Neuronal stem cell (in vitro differentiated cells): Measurements from ENCODE around the gene EPC2.
"Not testable (repeated sequence)": the region's sequence is repeated elsewhere in the genome, so short reads cannot be mapped to it uniquely, and the experiment has no call there.

ENCODE experiments used
- DNase-seq: peaks from one replicate; pipeline ENCODE4 v3.0.0-alpha.2; 2013; ENCODE audit warnings: low spot score
- H2AFZ ChIP-seq: one replicate; pipeline ENCODE4 v1.6.1; 2013; ENCODE audit warnings: mild to moderate bottlenecking, low read length, inconsistent platforms
- H2AK5ac ChIP-seq: 2 replicates; pipeline ENCODE4 v1.6.1; 2013; ENCODE audit warnings: low read depth, mild to moderate bottlenecking, inconsistent platforms, low read length, moderate library complexity, mixed read lengths
- H2BK120ac ChIP-seq: 2 replicates; pipeline ENCODE4 v1.6.1; 2013; ENCODE audit warnings: low read depth, mild to moderate bottlenecking, inconsistent platforms, low read length, moderate library complexity, mixed read lengths
- H2BK12ac ChIP-seq: one replicate; pipeline ENCODE4 v1.6.1; 2013; ENCODE audit warnings: low read length, inconsistent platforms
- H2BK15ac ChIP-seq: 2 replicates; pipeline ENCODE4 v1.6.1; 2013; ENCODE audit warnings: mild to moderate bottlenecking, low read length, inconsistent platforms, mixed read lengths
- H2BK5ac ChIP-seq: one replicate; pipeline ENCODE4 v1.6.1; 2013; ENCODE audit warnings: inconsistent platforms, mild to moderate bottlenecking, low read length, moderate library complexity
- H3K14ac ChIP-seq: one replicate; pipeline ENCODE4 v1.6.1; 2013; ENCODE audit warnings: low read length, inconsistent platforms
- H3K18ac ChIP-seq: 2 replicates; pipeline ENCODE4 v1.6.1; 2013; ENCODE audit warnings: low read length, inconsistent platforms
- H3K23ac ChIP-seq: 2 replicates; pipeline ENCODE4 v1.6.1; 2013; ENCODE audit warnings: low read depth, mild to moderate bottlenecking, mixed read lengths, low read length, inconsistent platforms; ENCODE audit not compliant: poor library complexity
- H3K27ac ChIP-seq: replicated peaks from 3 replicates; pipeline ENCODE4 v1.5.1; 2013; ENCODE audit warnings: low read length, inconsistent platforms
- H3K27me3 ChIP-seq, 3 experiments: 2 replicates each; pipeline ENCODE4 v1.6.1; 2013; ENCODE audit warnings: low read length in 3 of 3, mild to moderate bottlenecking in 2 of 3, inconsistent platforms in 1 of 3, low read depth in 1 of 3, mixed read lengths in 1 of 3, moderate library complexity in 1 of 3; ENCODE audit not compliant: control insufficient read depth in 3 of 3, insufficient read depth in 3 of 3
- H3K36me3 ChIP-seq, 2 donors: replicated peaks in 1 of 2; 2 replicates each; pipeline ENCODE4 v1.6.1; 2013; ENCODE audit warnings: low read length in 2 of 2; ENCODE audit not compliant: control insufficient read depth in 2 of 2, insufficient read depth in 2 of 2
- H3K4ac ChIP-seq: 2 replicates; pipeline ENCODE4 v1.6.1; 2013; ENCODE audit warnings: inconsistent platforms, mild to moderate bottlenecking, low read length, moderate library complexity
- H3K4me1 ChIP-seq, 2 donors: 1 replicate in 1 of 2; 2 replicates in 1 of 2; pipeline ENCODE4 v1.6.1; 2013; ENCODE audit warnings: low read length in 2 of 2, low read depth in 1 of 2; ENCODE audit not compliant: control insufficient read depth in 2 of 2, insufficient read depth in 1 of 2
- H3K4me2 ChIP-seq: one replicate; pipeline ENCODE4 v1.6.1; 2013; ENCODE audit warnings: mild to moderate bottlenecking, low read length, inconsistent platforms; ENCODE audit not compliant: insufficient read depth, poor library complexity, severe bottlenecking
- H3K4me3 ChIP-seq, 2 donors: 2 replicates each; pipeline ENCODE4 v1.5.1; 2013; ENCODE audit warnings: low read length in 2 of 2, mild to moderate bottlenecking in 2 of 2, inconsistent platforms in 1 of 2, moderate library complexity in 1 of 2
- H3K79me1 ChIP-seq: one replicate; pipeline ENCODE4 v1.6.1; 2013; ENCODE audit warnings: low read depth, mild to moderate bottlenecking, inconsistent platforms, low read length, moderate library complexity
- H3K9ac ChIP-seq: one replicate; pipeline ENCODE4 v1.6.1; 2013; ENCODE audit warnings: mild to moderate bottlenecking, low read depth, low read length, inconsistent platforms; ENCODE audit not compliant: poor library complexity
- H3K9me3 ChIP-seq, 2 donors: replicated peaks in 1 of 2; 2 replicates each; pipeline versions ENCODE3 to v1.6.1; 2013; ENCODE audit warnings: low read length in 2 of 2, mild to moderate bottlenecking in 2 of 2, inconsistent platforms in 1 of 2, low read depth in 1 of 2, mixed read lengths in 1 of 2, moderate library complexity in 1 of 2; ENCODE audit not compliant: control insufficient read depth in 2 of 2, insufficient read depth in 1 of 2
- H4K8ac ChIP-seq: one replicate; pipeline ENCODE4 v1.6.1; 2013; ENCODE audit warnings: low read depth, mild to moderate bottlenecking, inconsistent platforms, low read length, moderate library complexity
- H4K91ac ChIP-seq: one replicate; pipeline ENCODE4 v1.6.1; 2013; ENCODE audit warnings: low read length, low read depth, mild to moderate bottlenecking, inconsistent platforms; ENCODE audit not compliant: poor library complexity
- WGBS, 2 donors: extraction: QIAGEN DNeasy Blood & Tissue Kit; methylation state at CpG; one replicate each; pipeline ENCODE4 v1.1.7; 2013; ENCODE audit warnings: missing lambda C conversion rate in 2 of 2, mixed read lengths in 1 of 2; ENCODE audit not compliant: insufficient read length in 2 of 2, insufficient replicate concordance in 1 of 2; ENCODE audit errors: extremely low coverage in 2 of 2; 5-methylcytosine and 5-hydroxymethylcytosine counted together

EPC2 gene

DNA sequence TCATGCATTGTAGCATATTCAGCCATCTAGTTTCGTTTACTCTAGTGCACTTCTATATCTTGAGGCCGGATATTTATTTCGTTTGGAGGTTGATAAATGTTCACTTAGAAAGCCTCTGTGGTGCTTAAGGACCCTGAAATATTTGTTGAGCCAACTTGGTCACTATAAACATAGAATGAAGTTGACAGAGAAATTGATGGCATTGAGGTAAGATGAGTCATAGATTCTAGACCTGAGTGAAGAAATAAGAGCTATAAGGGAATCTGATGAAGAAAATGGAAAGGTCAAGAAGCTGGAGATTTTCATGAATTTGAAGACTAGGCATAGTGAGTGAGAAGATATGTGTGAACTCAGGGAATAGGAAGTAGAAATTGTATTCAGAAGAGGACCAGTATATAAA is 35.9 kb downstream of the EPC2 start:
- no peak for DNase-seq
- Histone ChIP-seq H3K27ac (no peak overlapping the region), H3K9ac (no peak overlapping the region), H3K4ac (no peak overlapping the region), H3K27me3 (no peaks in the 10 kb centered on the region), H2BK15ac (no peak overlapping the region), H2BK5ac (no peak overlapping the region), H3K14ac (no peak overlapping the region), H2AFZ (no peak overlapping the region), H4K91ac (no peak overlapping the region), H2BK12ac (no peak overlapping the region), H2AK5ac (no peak overlapping the region), H3K18ac (no peak overlapping the region), H3K4me1 (no peaks in the 10 kb centered on the region), H3K36me3 (no peaks in the 10 kb centered on the region), H4K8ac (no peak overlapping the region), H3K4me2 (no peak overlapping the region), H3K9me3 (peaks cover 0 to 14% of the 10 kb centered on the region in 2 donors), H3K79me1 (peaks cover 9% of the 10 kb centered on the region), H3K23ac (no peak overlapping the region), H2BK120ac (no peak overlapping the region), H3K4me3 (no peak overlapping the region)
- no CpG with 5 or more reads among the region's 3 CpGs for WGBS, 2 donors

DNA sequence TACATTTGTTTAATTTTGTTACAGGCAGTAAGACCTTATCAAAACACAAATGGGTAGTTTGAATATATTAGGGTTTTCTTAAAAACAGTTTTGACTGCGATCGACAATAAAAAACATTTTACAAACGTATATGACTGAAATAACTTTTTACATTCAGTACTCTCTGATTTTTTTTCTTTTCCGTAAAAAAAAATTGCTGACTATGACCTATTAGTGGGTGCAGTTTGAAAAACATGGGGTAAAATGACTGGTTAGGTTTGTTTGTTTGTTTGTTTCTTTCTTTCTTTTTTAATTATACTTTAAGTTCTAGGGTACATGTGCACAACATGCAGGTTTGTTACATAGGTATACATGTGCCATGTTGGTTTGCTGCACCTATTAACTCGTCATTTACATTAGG is 36.9 kb downstream of the EPC2 start:
- H3K9me3 ChIP-seq, result peaks cover 0 to 17% of the 10 kb centered on the region in 2 donors
- H3K36me3 ChIP-seq, result no peaks in the 10 kb centered on the region
- H3K4me2 ChIP-seq, result no peak overlapping the region
- no peak overlapping the region for H4K91ac ChIP-seq
- no peak overlapping the region for H2BK120ac ChIP-seq
- H2AFZ ChIP-seq, result no peak overlapping the region
- no peak for DNase-seq
- H3K4me1 ChIP-seq, result no peaks in the 10 kb centered on the region
- H3K27me3 ChIP-seq, result no peaks in the 10 kb centered on the region
- WGBS, 2 donors, result no CpG with 5 or more reads among the region's 5 CpGs
- H3K14ac ChIP-seq, result no peak overlapping the region
- H2BK5ac ChIP-seq, result no peak overlapping the region
- H2AK5ac ChIP-seq, result no peak overlapping the region
- H3K23ac ChIP-seq, result no peak overlapping the region
- H3K4ac ChIP-seq, result no peak overlapping the region
- no peak overlapping the region for H3K18ac ChIP-seq
- no peak overlapping the region for H2BK12ac ChIP-seq
- H3K9ac ChIP-seq, result no peak overlapping the region
- no peak overlapping the region for H3K4me3 ChIP-seq
- no peak overlapping the region for H4K8ac ChIP-seq
- no peak overlapping the region for H2BK15ac ChIP-seq
- H3K79me1 ChIP-seq, result peaks cover 9% of the 10 kb centered on the region
- H3K27ac ChIP-seq, result no peak overlapping the region

DNA sequence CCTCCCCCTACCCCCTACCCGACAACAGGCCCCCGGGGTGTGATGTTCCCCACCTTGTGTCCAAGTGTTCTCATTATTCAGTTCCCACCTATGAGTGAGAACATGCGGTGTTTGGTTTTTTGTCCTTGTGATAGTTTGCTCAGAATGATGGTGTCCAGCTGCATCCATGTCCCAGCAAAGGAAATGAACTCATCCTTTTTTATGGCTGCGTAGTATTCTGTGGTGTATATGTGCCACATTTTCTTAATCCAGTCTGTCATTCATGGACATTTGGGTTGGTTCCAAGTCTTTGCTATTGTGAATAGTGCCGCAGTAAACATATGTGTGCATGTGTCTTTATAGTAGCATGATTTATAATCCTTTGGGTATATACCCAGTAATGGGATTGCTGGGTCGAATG is 37.3 kb downstream of the EPC2 start:
- not testable (repeated sequence) for H2BK120ac ChIP-seq, H3K4me1 ChIP-seq, H2BK5ac ChIP-seq, H2BK12ac ChIP-seq, H2AK5ac ChIP-seq, H3K4me3 ChIP-seq, H4K8ac ChIP-seq, H3K79me1 ChIP-seq, H3K18ac ChIP-seq, H3K4me2 ChIP-seq, H3K27ac ChIP-seq, H3K4ac ChIP-seq, H3K9ac ChIP-seq, H3K36me3 ChIP-seq, H3K14ac ChIP-seq, H2AFZ ChIP-seq, H3K27me3 ChIP-seq, H2BK15ac ChIP-seq, H4K91ac ChIP-seq, H3K23ac ChIP-seq, DNase-seq
- H3K9me3 ChIP-seq, result peaks cover 0 to 17% of the 10 kb centered on the region in 2 donors
- WGBS, 2 donors, result no CpG with 5 or more reads among the region's 6 CpGs

DNA sequence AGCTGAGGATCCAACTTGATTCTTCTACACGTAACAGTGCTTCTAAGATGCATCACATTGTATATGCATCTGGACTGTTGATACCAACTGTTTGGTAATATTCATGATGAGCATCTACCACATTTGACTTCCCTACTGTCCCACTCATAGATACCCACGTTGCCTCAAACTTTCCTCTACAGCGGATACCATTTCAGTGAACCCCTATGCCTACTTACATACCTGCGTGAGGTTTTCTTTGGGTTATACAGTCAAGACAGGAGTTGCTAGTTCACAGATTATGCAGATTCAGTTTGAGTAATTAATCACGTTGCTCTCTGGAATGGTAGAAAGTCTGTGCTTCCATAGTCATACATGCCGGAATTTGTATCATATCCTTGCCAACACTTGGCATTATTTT is 40.0 kb downstream of the EPC2 start:
- no peak overlapping the region for H3K14ac ChIP-seq
- no peak overlapping the region for H3K4me2 ChIP-seq
- no peak overlapping the region for H2BK15ac ChIP-seq
- no peak overlapping the region for H3K23ac ChIP-seq
- no peak overlapping the region for H3K27ac ChIP-seq
- H3K4me1 ChIP-seq, result no peaks in the 10 kb centered on the region
- no peak overlapping the region for H4K91ac ChIP-seq
- no peak overlapping the region for H3K4me3 ChIP-seq
- peaks cover 0 to 17% of the 10 kb centered on the region in 2 donors for H3K9me3 ChIP-seq
- H3K9ac ChIP-seq, result no peak overlapping the region
- no CpG with 5 or more reads among the region's 6 CpGs for WGBS, 2 donors
- H3K79me1 ChIP-seq, result peaks cover 4% of the 10 kb centered on the region
- H4K8ac ChIP-seq, result no peak overlapping the region
- H3K4ac ChIP-seq, result no peak overlapping the region
- H3K36me3 ChIP-seq, result peaks cover 0 to 2% of the 10 kb centered on the region in 2 donors
- no peak overlapping the region for H2AK5ac ChIP-seq
- no peak overlapping the region for H3K18ac ChIP-seq
- H2BK12ac ChIP-seq, result no peak overlapping the region
- no peak overlapping the region for H2BK120ac ChIP-seq
- no peak for DNase-seq
- H3K27me3 ChIP-seq, result no peaks in the 10 kb centered on the region
- no peak overlapping the region for H2AFZ ChIP-seq
- no peak overlapping the region for H2BK5ac ChIP-seq
